HG03060 (cell line): ENCODE data around the gene TFDP1.
"Not testable (repeated sequence)": the region's sequence is repeated elsewhere in the genome, so short reads cannot be mapped to it uniquely, and the experiment has no call there.

ENCODE experiments used
- ATAC-seq: cut with Tn5 transposase; IDR thresholded peaks from one replicate; pipeline ENCODE4 v1.9.1; 2021; ENCODE audit warnings: low read depth, moderate number of reproducible peaks; ENCODE audit not compliant: unreplicated experiment

Gene TFDP1

DNA sequence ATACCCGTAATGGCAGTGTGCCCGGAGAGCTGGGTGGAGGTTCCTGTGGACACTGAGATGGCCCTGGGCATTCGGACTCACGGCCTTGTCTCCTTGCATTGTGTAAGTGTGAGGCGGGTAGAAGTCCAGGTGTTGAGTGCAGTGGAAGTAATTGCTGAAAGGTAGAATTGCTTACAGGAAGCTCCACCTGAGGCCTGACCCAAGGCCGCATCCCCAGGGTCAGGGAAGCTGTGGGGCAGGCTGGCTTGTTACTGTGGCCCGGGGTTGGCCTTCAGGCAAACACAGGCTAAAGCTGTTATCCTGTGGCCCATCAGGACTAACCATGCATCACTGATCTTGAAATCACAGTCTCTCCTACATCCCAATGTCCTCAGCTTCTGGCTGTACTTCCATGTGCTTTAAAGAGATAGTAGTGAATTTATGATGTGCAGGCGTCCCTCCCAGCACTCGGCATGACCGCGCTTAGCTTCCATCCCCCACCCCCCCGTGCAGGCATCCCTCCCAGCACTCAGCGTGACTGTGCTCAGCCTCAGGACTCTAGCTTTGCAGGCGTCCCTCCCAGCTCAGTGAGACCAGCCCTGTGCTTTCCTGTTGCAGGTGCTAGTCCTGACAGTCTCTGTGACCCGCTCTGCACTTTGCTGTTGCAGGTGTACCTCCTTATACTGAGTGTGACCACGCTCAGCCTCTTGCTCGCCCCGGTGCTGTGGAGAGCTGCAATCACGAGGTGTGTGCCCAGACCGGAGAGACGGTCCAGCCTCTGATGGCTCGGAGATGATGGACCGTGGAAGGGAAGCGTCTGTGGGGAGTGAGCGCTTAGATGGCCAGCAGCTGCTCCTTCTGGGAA, 35.6 kb upstream of the TFDP1 start:
- no peak for ATAC-seq

DNA sequence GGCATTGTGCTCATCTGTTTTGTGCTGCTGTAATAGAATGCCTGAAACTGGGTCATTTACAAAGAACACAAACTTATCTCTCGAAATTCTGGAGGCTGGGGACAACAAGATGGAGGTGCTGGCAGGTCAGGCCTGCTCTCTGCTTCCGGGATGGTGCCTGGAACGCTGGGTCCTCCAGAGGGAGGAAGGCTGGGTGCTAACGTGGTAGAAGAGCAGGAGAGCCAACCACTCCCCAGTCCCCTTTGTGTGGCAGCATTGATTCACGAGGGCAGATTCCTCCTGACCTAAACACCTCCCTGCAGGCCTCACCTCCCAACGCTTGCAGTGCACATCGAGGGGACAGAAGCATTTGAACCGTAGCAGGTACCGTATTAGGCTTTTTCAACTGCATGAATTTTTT, 34.1 kb upstream of the TFDP1 start:
- ATAC-seq: no peak

DNA sequence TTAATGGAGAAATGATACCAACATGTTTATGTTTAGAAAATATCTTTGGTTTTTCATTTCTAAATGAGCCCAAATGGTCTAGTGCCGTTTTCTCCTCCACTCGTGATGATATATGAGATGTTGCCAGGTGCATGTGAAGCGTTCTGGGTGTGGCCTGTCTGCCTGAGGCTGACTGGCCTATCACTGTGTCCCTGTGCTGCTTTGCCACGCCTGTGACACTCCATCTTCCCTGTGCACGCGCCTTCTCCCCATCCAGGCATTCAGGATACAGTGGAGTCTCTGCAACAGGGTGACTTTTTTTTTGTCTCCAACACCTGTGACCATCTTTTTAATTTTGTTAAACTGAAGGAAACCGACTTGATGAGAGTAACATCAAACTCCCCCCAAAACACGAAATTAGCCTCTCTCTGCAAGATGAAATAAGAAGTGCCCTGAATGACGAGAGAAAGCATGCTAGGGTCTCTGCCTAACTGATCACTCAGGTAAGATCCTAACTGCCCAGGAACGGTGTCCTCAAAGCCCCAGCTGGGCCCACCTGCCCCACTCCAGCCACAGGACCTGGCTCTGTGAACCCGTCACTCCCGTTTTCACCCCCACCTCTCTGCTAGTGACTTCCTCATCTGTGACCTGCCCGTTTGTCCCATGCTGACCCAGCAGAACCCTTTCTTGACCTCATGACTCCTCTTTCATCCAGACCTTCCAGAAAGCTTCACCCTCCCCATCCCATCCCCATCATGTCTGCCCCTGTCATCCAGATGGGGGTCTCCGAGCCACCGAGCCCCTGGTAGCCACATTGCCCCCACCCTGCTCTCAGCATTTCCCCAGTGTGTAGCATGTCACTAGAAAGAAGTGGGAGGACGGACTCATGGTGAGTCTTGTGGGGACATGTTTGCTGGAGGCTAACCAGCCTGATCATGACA, 33.2 kb upstream of the TFDP1 start:
- no peak for ATAC-seq

DNA sequence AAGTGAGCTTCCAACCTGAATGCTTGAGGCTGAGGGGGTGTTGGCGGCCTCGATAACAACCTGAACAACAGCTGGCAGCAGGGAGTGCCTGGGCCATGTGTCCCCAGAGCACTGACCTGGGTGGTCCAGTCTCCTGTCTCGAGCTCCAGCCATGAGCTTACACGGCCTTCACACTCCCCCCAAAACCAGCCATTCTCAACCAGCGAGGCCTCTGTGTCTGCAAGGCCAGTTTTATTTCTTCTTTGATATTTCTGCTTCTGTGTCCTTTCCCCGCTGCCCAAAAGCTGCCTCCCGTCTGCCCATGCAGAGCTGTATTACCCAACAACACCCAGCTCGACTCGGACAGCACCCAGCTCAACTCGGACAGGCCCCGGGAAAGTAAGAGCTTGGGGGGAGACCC, 32.5 kb upstream of the TFDP1 start:
- ATAC-seq: no peak

DNA sequence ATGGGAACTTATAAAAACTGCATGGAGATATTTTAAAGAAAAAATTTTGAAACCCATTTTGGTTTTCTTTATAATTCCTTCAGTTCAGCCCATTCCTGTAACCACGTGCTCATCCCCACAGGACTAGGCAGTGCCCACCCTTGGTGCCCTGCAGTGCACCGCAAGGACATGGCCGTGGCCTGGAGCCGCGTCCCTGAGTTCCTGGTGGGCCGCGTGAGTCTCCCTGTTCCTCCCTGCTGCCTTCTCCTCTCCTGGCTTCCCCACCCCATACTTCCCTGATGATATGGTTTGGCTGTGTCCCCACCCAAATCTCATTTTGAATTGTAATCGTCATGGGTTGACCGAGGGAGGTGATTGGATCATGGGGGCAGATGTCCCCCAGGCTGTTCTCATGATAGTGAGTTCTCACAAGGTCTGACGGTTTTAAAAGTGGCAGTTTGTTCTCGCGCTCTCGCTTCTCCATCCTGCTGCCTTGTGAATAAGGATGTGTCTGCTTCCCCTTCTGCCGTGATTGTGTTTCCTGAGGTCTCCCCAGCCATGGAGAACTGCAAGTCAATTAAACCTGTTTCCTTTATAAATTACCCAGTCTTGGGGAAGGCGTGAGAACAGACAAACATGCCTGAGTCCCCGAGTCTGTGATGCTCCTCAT, 31.6 kb upstream of the TFDP1 start:
- no peak for ATAC-seq

DNA sequence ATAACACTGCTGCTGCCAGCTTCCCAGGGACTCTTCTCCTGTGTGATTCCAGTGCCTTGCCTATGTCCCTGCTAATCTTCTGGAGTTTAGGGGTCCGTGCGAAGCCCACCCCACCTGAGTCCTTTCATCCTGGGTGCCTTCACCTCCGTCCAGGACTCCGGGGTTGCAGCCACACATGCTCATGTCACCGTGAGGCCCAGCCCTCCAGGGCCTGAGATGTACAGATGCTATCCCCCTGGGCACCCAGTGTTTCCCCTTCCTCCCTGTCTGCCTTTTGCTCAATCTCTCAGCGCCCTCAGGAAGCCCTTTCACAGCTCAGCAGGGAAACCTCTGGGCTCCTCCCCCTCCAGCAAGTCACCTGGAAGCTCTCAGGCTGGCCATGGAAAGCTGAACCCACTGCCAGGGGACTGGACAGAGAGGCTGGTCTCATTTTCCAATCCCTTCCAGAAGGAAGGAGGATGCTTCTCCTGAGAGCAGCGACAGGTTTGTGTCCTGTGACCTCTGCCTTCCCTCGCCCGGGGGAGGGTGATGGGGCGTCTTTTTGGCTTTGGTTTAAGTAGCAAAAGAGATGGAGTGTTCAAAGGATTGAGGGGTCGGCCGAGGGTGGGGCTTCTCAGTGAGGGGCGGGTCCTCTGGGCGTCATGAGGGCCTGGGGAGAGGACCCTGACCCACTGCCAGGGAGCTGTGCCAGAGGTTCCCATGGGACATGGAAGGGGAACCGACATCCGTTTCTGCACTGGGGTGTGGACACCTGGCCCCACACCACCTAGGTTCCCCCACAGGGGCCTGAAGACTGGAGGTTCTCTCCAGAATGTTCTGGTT, 30.8 kb upstream of the TFDP1 start:
- no peak for ATAC-seq

DNA sequence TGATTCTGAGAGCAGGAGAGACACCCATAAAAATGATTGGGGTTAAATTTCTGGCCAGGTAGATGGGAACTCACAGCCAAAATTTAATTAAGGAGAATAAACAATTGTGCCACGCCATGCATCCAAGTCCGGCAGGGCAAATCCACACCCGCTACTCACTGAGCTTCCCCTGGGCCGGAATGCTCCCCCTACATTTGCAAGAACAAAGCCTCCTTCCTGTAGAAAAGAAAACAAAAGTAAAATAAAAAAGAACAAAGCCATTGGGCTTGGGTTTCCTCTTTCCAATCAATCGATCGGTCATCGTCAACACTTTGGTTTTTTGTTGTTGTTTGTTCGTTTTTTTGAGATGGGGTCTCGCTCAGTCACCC, 30.2 kb upstream of the TFDP1 start:
- ATAC-seq: no peak

DNA sequence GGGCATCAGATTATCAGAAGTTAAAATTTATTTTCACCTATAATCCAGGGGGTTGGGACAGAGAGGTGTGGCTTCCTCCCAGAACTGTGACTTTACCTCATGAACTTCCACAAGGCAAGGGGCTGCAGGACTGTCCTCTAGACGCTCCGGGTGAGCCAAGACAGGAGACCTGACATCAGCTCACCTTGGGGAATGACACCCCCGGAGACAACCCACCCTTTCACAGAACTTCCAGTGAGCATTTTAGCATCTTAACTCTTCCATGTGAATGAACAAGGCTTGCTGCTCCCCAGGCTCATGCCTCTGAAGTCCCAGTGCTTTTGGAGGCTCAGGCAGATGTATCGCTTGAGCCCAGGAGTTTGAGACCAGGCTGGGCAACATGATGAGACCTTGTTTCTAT, 29.4 kb upstream of the TFDP1 start:
- ATAC-seq: no peak

DNA sequence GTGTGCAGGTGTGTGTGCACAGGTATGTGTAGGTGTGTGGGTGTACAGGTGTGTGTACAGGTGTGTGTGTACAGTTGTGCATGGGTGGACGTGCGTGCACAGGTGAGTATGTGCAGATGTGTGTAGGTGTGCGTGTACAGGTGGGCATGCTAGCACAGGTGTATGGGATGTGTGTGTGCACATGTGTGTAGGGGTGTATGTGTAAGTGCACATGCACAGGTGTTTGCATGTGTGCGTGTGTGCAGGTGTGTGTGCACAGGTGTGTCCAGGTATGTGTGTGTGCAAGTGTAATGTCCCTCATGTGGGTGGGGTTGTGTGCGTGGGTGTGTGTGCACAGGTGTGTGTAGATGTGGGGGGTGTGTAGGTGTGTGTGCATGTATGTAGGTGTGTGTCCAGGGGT, 27.5 kb upstream of the TFDP1 start:
- no peak for ATAC-seq

DNA sequence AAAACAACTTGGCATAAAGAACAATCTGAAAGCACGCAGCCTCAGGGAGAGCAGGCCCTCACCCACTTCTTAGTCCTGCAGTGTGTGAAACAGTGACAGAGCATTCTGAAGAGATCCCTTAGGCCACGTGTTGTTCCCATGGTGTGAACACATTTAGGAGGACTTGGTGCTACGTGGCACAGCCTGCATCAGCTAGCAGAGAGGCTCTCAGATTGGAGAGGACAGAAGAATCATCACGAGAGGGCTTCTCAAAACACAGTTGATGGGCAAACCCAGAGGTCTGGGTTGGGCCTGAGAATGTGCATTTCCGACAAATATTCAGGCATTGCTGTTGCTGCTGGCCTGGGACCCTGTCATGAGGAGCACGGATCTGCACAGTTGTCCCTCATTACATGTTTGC, 26.1 kb upstream of the TFDP1 start:
- no peak for ATAC-seq

DNA sequence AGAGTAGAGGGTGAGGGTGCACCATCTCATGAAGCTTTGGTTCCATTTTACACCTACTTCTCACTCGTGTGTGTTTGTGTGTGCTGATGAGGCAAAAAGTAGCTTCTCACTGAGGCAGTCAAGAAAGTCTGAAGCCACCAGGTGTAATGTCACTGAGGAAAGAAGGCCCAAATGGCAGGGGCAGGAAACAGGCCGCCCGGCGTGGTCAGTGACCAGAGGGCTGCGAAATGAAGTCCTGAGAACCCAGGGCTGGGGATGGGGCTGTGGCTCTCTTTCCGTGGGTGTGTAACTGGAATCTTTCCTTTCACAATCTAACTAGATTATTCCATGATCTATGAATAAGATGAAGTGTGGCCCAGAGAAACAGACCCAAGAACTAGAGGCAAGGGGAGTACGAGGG, 25.5 kb upstream of the TFDP1 start:
- no peak for ATAC-seq

DNA sequence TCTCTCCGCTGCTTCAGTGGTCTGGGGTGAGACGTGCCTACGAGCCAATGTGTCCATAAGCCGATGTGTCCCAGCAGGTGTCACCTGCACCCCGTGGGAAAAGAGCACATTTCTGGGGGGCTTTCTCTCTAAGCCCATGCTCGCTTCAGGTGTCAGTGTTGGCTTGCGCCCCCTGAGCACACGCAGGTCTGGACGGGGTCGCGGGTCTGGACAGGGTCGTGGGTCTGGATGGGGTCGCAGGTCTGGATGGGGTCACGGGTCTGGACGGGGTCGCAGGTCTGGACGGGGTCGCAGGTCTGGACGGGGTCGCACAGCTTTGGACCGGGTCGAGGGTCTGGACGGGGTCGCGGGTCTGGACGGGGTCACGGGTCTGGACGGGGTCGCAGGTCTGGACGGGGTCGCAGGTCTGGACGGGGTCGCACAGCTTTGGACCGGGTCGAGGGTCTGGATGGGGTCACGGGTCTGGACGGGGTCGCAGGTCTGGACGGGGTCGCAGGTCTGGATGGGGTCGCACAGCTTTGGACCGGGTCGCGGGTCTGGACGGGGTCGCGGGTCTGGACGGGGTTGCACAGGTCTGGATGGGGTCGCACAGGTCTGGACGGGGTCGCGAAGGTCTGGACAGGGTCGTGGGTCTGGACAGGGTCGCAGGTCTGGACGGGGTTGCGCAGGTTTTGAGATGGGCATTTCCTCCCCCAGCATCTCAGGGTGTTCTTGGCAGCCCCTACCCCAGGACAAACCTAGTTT, 24.5 kb upstream of the TFDP1 start:
- no peak for ATAC-seq

DNA sequence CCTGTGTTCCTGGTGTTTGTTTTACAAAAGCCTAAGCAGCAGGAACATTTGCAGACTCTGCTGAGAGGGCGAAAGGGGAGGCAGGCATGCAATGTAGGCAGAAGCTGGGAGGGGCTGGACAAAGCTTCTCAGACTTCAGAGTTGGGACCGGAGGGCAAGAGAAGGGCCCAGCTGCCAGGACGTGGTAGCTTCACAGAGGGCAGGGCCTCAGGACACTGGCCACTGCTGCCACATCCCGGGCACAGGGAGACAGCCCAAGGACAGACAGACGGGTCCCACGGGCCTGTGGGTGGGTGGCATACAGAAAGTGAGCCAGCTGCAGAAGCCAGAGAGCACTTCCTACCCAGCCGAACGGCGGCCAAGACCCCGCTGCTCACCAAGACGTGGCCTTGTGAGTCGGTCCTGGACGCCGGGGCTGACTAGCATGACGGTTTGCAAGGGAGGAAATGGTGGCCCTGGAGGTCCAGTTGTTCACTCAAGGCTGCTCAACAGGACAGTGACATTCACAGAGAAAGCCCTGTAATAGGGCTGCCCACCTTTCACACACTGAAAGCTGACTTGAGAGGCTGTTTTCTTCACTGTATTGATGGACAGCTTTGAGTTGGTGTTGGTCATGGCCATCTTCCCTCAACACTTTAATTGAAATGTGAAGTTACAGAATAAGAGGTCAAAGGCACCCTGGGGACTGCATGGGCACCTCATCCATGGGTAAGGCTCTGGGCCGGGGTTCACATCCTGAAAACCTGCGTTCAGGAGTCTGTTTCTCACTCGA, 23.7 kb upstream of the TFDP1 start:
- ATAC-seq: no peak

DNA sequence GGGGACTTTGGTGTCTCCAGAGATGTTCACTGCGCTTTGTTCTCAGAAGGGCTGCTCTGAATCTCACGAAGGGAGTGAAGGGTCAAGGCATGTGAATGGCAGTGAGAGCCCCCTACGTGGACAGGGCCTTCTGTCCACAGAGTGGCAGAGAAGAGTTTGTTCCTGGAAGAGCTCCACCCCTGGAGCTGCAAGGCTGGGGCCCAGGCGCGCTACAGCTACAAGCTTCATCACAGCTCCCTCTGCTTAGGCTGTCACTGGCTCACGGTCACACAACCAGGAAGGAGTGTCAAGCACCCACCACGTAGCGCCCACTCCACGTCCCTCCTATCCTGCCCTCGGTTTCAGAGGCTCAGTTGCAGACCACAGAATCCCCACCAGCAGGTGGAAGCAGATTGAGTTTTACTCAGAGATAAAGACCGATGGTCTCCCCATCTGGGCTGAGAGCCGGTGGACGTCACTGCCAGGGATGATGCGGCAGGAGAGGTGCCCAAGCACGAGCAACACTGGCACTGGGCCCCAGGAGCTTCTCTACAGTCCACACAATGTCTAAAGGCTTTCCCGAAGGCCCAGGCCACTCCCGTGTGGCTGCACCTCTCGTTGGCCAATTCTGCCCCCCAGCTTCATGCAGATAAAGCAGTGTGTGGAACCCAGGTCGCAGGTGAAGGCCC, 23.0 kb upstream of the TFDP1 start:
- no peak for ATAC-seq

DNA sequence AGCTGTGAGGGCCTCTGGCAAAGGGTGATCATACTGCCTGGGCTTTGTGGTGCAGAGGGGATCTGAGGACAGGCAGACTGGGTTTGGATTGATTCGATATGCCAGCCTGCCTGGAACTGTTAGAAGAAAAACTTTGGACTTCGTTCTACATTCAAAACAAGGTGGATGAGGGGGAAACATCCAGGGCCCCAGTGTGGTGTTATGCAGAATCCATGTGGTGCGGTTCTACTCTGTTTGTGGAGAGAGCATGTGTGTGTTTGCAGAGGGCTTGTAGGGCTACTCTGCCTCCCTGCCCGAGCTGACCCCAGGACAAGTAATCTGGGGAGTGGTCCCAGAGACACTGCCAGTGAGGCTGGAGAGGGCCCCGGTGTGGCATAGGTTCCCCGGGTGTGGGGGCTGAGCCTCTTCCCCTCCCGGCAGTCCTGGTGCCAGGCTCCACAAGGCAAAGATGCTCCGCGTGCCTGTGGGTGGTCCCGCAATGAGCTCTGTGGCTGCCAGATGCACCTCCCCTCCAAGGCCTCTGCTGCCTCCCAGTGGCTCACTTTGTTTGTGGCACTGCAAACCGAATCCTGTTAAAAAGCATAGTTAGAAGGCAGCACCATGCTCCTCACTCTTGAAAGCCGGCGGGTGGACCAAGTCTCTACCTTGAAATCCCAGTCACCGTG, 22.3 kb upstream of the TFDP1 start:
- ATAC-seq: no peak

DNA sequence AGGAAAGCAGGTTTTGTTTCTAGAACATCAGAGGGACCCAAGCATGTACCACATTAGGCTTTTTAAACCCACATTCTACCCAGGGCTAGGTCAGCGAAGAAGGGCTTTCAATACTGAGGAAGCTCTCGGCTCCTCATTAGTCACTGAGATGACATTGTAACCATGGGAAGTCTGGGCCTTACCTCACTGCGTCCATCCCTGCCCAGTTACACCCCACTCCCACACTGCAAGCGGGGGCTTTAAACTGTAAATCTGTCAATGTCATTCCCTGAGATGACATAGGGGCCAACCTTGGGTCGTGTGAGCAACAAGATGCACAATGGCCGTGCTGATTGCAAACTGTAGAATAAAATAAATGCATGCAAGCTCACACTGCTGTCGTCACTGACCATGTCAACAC, 21.7 kb upstream of the TFDP1 start:
- ATAC-seq: no peak

DNA sequence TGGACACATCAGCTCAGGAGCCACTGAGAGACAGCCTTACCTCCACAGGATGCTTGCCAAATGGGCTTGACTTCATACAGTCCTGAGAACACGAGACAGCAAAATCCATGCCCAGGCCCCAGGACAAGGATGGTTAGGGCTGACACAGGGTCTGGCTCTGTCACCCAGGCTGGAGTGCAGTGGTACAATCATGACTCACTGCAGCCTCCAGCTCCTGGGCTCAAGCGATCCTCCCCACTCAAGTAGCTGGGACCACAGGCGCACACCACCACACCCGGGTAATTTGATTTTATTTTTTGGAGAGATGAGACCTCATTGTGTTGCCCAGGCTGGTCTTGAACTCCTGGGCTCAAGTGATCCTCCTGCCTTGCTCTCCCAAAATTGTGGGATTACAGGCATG, 21.0 kb upstream of the TFDP1 start:
- not testable (repeated sequence) for ATAC-seq
